Nephron progenitor cell (in vitro differentiated cells): ENCODE data around the gene GPATCH8.

Source experiments
- DNase-seq: peaks from one replicate; pipeline ENCODE4 v3.0.0; 2021
- H3K27ac Mint-ChIP-seq: 2 replicates; pipeline ENCODE4 v1.8.0; 2021; ENCODE audit warnings: mild to moderate bottlenecking, moderate library complexity, mixed read lengths
- H3K27me3 Mint-ChIP-seq: 2 replicates; pipeline ENCODE4 v1.8.0; 2021; ENCODE audit warnings: mild to moderate bottlenecking, low read depth, mixed read lengths; ENCODE audit not compliant: poor library complexity
- H3K36me3 Mint-ChIP-seq: 2 replicates; pipeline ENCODE4 v1.8.0; 2021; ENCODE audit warnings: low read depth, mixed read lengths
- H3K4me1 Mint-ChIP-seq: 2 replicates; pipeline ENCODE4 v1.8.0; 2021; ENCODE audit warnings: mixed read lengths
- H3K4me3 Mint-ChIP-seq: 2 replicates; pipeline ENCODE4 v1.8.0; 2021; ENCODE audit warnings: mild to moderate bottlenecking, moderate library complexity, mixed read lengths
- H3K9me3 Mint-ChIP-seq: 2 replicates; pipeline ENCODE4 v1.8.0; 2021; ENCODE audit warnings: mild to moderate bottlenecking, moderate library complexity, mixed read lengths
- TF ChIP-seq, protein P1 (sequence below): fragments of 200-600 bp; sonication (generic); IDR thresholded peaks from 2 replicates; pipeline ENCODE4 v1.5.0; 2021; ENCODE audit warnings: antibody characterized with exemption

The GPATCH8 gene

DNA sequence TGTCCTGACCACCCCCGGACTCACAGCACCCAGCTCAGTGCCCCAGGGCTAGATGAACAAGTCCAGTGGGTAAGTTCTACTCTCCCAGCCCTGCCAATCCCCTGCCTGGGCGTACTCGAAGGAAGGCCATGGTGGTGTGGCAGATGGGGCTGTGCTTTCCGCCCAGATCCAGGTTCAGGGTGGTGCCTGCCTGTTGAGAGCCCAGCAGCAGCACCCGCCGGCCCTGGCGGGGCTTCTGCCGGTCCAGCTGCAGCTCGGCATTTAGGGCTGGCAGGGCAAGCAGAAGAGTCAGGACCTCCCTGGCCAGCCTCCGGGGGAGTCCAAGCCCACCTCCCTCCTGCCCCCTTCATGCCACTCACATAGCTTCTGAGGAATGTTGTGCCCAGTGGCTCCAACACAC is 123.3 kb downstream of the GPATCH8 start:
- Mint-ChIP-seq H3K27ac (no peak overlapping the region), H3K27me3 (peaks cover 47% of the 10 kb centered on the region)

DNA sequence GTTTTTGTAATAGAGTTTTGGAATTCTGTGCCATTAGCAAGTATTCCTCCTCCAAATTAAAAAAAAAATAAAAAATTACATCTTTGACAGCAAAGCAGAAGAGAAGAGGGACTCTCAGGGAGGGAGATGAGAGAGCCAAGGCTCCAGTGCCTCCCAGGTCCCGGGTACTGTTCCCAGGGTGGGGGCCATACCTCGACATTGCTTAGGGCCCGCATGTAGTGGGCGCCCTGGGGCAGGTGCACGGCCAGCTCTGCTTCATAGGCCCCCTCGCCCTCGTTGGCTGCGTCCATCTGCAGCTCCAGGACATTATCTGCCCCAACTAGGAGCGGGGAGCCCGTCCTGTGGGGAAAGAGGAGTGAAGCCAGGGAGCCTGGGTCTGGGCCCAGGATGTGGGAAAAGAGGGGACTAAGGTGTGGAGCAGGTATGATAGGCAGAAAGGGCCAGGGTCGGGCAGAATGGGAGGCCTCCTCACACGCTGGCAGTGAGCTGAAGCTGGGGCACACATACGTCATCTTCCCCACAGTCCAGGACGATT is 125.0 kb downstream of the GPATCH8 start:
- H3K27ac Mint-ChIP-seq, result peak overlapping the region; percentile 33
- no peak for DNase-seq
- no peak overlapping the region for H3K4me3 Mint-ChIP-seq
- TF ChIP-seq, protein P1, sequence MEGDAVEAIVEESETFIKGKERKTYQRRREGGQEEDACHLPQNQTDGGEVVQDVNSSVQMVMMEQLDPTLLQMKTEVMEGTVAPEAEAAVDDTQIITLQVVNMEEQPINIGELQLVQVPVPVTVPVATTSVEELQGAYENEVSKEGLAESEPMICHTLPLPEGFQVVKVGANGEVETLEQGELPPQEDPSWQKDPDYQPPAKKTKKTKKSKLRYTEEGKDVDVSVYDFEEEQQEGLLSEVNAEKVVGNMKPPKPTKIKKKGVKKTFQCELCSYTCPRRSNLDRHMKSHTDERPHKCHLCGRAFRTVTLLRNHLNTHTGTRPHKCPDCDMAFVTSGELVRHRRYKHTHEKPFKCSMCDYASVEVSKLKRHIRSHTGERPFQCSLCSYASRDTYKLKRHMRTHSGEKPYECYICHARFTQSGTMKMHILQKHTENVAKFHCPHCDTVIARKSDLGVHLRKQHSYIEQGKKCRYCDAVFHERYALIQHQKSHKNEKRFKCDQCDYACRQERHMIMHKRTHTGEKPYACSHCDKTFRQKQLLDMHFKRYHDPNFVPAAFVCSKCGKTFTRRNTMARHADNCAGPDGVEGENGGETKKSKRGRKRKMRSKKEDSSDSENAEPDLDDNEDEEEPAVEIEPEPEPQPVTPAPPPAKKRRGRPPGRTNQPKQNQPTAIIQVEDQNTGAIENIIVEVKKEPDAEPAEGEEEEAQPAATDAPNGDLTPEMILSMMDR, result no peak
- peaks cover 33% of the 10 kb centered on the region for H3K27me3 Mint-ChIP-seq
- H3K9me3 Mint-ChIP-seq, result no peaks in the 10 kb centered on the region
- no peaks in the 10 kb centered on the region for H3K36me3 Mint-ChIP-seq
- H3K4me1 Mint-ChIP-seq, result peaks cover 19% of the 10 kb centered on the region

More for the DNA sequence above, 123.3 kb downstream of the GPATCH8 start:
- DNase-seq, result no peak
- no peak overlapping the region for H3K4me3 Mint-ChIP-seq
- no peaks in the 10 kb centered on the region for H3K36me3 Mint-ChIP-seq
- peaks cover 18% of the 10 kb centered on the region for H3K4me1 Mint-ChIP-seq
- TF ChIP-seq, protein P1, result no peak
- H3K9me3 Mint-ChIP-seq, result no peaks in the 10 kb centered on the region

DNA sequence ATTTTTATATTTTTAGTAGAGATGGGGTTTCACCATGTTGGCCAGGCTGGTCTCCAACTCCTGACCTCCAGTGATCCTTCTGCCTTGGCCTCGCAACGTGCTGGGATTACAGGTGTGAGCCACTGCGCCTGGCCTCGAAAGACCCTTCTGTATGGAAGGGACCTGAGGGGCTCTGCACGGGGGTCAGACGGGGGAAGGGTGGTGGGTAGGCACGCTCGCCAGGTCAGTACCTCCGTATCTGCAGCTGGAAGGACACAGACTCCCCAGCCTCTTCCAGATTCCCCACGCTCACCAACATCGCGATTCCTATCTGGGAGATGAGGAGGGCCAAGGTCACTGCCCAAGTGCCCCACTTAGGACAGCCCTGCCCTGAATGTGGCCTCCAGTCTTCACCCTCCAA is 126.4 kb downstream of the GPATCH8 start:
- Mint-ChIP-seq H3K4me3 (no peak overlapping the region), H3K27me3 (peaks cover 19% of the 10 kb centered on the region), H3K36me3 (no peaks in the 10 kb centered on the region), H3K27ac (no peak overlapping the region), H3K4me1 (peaks cover 23% of the 10 kb centered on the region), H3K9me3 (no peaks in the 10 kb centered on the region)
- TF ChIP-seq, protein P1, result no peak
- DNase-seq, result no peak

DNA sequence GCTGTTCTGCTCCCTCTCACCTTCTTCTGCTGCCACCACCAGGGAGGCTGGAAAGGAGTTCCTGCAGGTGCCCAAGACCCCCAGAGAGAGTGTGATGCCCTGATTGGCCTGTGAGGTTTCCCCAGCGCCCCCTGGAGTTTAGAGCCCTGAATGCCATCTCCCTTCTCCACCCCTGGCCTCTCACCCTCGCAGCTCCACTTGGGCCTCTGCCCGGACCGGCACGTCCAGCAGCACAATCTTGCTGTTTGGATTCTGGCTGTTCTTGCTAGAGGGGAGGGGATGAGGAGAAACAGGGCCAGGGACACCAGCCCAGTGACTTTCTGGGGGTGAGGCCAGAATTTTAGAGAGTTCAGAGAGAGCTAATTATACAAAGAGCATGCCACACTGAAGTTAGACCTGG is 127.1 kb downstream of the GPATCH8 start:
- TF ChIP-seq, protein P1, result peak; percentile 43
- Mint-ChIP-seq H3K4me1 (peaks cover 27% of the 10 kb centered on the region), H3K27me3 (peaks cover 13% of the 10 kb centered on the region), H3K27ac (no peak overlapping the region), H3K36me3 (no peaks in the 10 kb centered on the region), H3K4me3 (no peak overlapping the region), H3K9me3 (no peaks in the 10 kb centered on the region)
- DNase-seq, result peak; percentile 47

DNA sequence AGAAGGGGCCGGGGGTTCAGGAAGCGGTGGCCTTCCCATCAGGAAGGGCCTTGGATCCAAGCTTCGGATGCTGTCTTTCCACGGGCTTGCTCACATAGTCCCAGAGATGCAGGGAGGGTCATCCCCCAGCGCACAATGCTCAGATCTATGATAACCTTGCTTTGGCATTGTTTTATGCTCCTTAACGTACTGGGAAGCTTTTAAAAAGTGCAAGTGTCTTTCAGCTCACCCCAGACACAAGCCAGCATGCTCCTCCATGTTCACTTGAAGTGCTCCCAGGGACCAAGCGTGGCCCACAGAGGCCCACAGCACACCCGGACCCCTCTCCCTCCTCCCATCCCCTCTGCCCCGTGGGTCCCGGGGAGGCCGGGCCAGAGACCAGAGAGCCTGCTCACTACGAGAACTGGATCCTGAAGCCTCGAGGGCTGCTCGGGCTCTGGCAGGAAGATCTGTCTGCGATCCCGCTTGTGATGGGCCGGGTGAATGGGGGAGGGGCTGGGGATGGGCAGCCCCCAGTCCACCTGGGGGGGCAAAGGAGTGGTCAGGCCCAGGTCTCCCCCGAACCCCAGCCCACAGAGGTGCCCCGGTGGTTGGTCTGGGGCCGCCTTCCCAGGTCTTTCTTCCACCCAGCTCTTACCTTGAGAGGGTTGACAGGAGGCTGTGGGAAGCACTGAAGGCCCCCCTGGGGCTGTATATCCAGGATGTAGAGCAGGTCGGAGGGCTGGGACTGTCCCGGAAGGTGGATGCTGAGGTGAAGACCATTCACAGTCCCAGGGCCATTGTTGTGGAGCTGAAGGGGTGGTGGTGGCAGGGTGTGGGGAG is 127.8 kb downstream of the GPATCH8 start:
- H3K4me3 Mint-ChIP-seq, result no peak overlapping the region
- H3K4me1 Mint-ChIP-seq, result peaks cover 27% of the 10 kb centered on the region
- no peaks in the 10 kb centered on the region for H3K36me3 Mint-ChIP-seq

More for the DNA sequence above, 127.8 kb downstream of the GPATCH8 start:
- TF ChIP-seq, protein P1, result no peak
- H3K9me3 Mint-ChIP-seq, result no peaks in the 10 kb centered on the region
- no peak overlapping the region for H3K27ac Mint-ChIP-seq
- no peak for DNase-seq
- peaks cover 10% of the 10 kb centered on the region for H3K27me3 Mint-ChIP-seq
